Esophagus squamous epithelium (tissue), 5 donors: ENCODE data around the gene CACNB2. TPM values are rescaled to one million over a fixed set of nuclear protein-coding genes. Genes with fewer than 3 reads are reported as not detected.
A peak's percentile ranks its signal among the peaks of the same experiment; 100 is the strongest.

Experiments
- DNase-seq: peaks from one replicate; lab custom pipeline; 2025; lab: John Stamatoyannopoulos, UW
- H3K27ac ChIP-seq, 4 donors: fragments of 200-600 bp; sonication (generic); one replicate each; pipeline ENCODE4 v1.5.1; 2016 to 2019; ENCODE audit warnings: mild to moderate bottlenecking in 1 of 4
- H3K27me3 ChIP-seq, 4 donors: fragments of 200-600 bp; sonication (generic); 1 replicate in 3 of 4; 2 replicates in 1 of 4; pipeline versions ENCODE4 v1.5.1 to v1.6.0; 2017 to 2021; ENCODE audit warnings: antibody characterized with exemption in 1 of 4
- H3K36me3 ChIP-seq, 3 donors: fragments of 200-600 bp; sonication (generic); one replicate each; pipeline ENCODE4 v1.5.1; 2016 to 2019
- H3K4me1 ChIP-seq, 3 donors: fragments of 200-600 bp; sonication (generic); one replicate each; pipeline ENCODE4 v1.5.1; 2017 to 2019
- H3K4me3 ChIP-seq, 4 donors: fragments of 200-600 bp; sonication (generic); 1 replicate in 3 of 4; 2 replicates in 1 of 4; pipeline ENCODE4 v1.5.1; 2016 to 2019; ENCODE audit warnings: mild to moderate bottlenecking in 2 of 4, moderate library complexity in 1 of 4
- H3K9me3 ChIP-seq, 3 donors: fragments of 200-600 bp; sonication (generic); one replicate each; pipeline ENCODE4 v1.5.1; 2016 to 2019
- POLR2A ChIP-seq, 4 donors: fragments of 450-650 bp; IDR thresholded peaks; one replicate each; pipeline ENCODE4 v1.6.1; 2017; ENCODE audit warnings: antibody characterized with exemption in 4 of 4, mild to moderate bottlenecking in 4 of 4, moderate library complexity in 3 of 4
- WGBS, 2 donors: methylation state at CpG; one replicate each; pipeline ENCODE4 v1.1.5; 2018; 5-methylcytosine and 5-hydroxymethylcytosine counted together
- intact Hi-C: fragments of 100-400 bp; cut with DNase I; formaldehyde crosslinking; loops from one replicate; pipeline ENCODE4 v1.15.0; 2022
- total RNA-seq, 4 donors: library from RNA; depleted of rRNA; stranded (reverse); fragments of >200 nt; gene quantifications; one replicate each; pipeline ENCODE4 v1.1.0, GENCODE V29; 2016
- TF ChIP-seq, protein P1 (sequence below), 6 experiments: fragments of 450-650 bp in 4 of 6; fragments of 200-600 bp in 2 of 6; sonication (generic) in 2 of 6; IDR thresholded peaks; one replicate each; pipeline ENCODE4 v1.5.1; 2016 to 2019; ENCODE audit warnings: antibody characterized with exemption in 6 of 6, mild to moderate bottlenecking in 4 of 6, moderate library complexity in 4 of 6
- donor health status: DM: yes; HTN: yes; CAD: no.

Gene CACNB2
- total RNA-seq, 4 donors from 2014 or later: 0.91 to 37.0 (median 5.7) TPM

- H3K9me3 ChIP-seq: no peaks in the 10 kb centered on the region
- TF ChIP-seq POLR2A (IDR thresholded peaks at IDR 0.05): no peak
- TF ChIP-seq, protein P1, sequence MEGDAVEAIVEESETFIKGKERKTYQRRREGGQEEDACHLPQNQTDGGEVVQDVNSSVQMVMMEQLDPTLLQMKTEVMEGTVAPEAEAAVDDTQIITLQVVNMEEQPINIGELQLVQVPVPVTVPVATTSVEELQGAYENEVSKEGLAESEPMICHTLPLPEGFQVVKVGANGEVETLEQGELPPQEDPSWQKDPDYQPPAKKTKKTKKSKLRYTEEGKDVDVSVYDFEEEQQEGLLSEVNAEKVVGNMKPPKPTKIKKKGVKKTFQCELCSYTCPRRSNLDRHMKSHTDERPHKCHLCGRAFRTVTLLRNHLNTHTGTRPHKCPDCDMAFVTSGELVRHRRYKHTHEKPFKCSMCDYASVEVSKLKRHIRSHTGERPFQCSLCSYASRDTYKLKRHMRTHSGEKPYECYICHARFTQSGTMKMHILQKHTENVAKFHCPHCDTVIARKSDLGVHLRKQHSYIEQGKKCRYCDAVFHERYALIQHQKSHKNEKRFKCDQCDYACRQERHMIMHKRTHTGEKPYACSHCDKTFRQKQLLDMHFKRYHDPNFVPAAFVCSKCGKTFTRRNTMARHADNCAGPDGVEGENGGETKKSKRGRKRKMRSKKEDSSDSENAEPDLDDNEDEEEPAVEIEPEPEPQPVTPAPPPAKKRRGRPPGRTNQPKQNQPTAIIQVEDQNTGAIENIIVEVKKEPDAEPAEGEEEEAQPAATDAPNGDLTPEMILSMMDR (IDR thresholded peaks at IDR 0.05): no peak
- peaks cover 0 to 7% (median 5%) of the 10 kb centered on the region in 3 donors for H3K4me1 ChIP-seq
- H3K27me3 ChIP-seq: peaks cover 0 to 8% (median 0%) of the 10 kb centered on the region in 4 donors
- H3K4me3 ChIP-seq: no peak overlapping the region
- intact Hi-C loops: no loop called here
- 71 to 75% methylated on average over 4 of the region's 4 CpGs for WGBS, 2 donors
- H3K27ac ChIP-seq: no peak overlapping the region
- no peak for DNase-seq
- H3K36me3 ChIP-seq: no peaks in the 10 kb centered on the region
These were observed 5.3 kb upstream of the CACNB2 start for GRCh38 chr10:18134921-18135320.

DNA sequence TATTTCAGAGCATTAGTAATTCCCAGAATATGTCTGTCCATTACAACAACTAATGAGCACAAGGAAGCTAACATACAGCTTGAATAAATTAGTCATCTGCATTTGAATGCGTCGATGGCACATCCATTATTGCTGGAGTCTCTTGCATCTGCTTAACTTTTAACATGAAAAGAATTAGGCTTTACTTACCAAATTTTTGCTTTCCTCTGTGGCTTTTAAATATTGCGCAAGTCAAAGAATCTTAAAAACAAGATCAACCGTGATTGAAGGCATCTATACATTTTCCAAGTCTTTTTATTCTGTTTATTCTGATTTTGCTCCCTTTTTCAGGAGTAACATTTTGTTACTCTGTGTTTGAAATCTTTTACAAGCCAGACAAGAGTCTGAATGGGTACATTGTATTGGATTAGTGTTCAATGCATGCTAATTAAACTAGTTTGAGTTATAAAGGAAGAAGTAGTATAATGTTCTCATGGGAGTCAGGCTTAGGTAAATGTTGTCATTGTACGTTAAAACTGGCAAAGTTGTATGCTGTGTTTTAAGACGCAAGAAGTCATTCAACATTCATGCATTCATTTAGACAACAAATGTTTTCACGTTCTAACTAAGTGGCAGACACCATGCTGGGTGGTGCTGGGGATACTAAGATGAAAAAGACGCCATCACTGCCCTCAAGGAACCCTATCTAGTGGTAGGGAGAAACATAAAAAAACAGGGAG, 4.0 kb upstream of the CACNB2 start:
- Histone ChIP-seq H3K36me3 (no peaks in the 10 kb centered on the region), H3K27ac (no peak overlapping the region), H3K4me3 (no peak overlapping the region), H3K9me3 (no peaks in the 10 kb centered on the region), H3K27me3 (peaks cover 0 to 21% (median 3%) of the 10 kb centered on the region in 4 donors), H3K4me1 (peaks cover 7 to 20% (median 8%) of the 10 kb centered on the region in 3 donors)
- TF ChIP-seq POLR2A (IDR thresholded peaks at IDR 0.05): no peak
- TF ChIP-seq, protein P1 (IDR thresholded peaks at IDR 0.05): no peak
- intact Hi-C loops: no loop called here
- no peak for DNase-seq
- 61 to 68% methylated on average over 8 of the region's 8 CpGs for WGBS, 2 donors

GRCh38 chr10:18137111-18137510, 3.1 kb upstream of the CACNB2 start:
- intact Hi-C loops: no loop called here
- 45 to 89% methylated on average over 1 of the region's 1 CpG for whole genome bisulfite sequencing, 2 donors
- H3K4me1 ChIP-seq: peaks cover 7 to 21% (median 8%) of the 10 kb centered on the region in 3 donors
- H3K36me3 ChIP-seq: no peaks in the 10 kb centered on the region
- H3K27me3 ChIP-seq: peaks cover 0 to 29% (median 3%) of the 10 kb centered on the region in 4 donors
- TF ChIP-seq, protein P1 (IDR thresholded peaks at IDR 0.05): no peak
- no peak for TF ChIP-seq POLR2A (IDR thresholded peaks at IDR 0.05)
- H3K4me3 ChIP-seq: no peak overlapping the region
- DNase-seq: no peak
- no peaks in the 10 kb centered on the region for H3K9me3 ChIP-seq
- no peak overlapping the region for H3K27ac ChIP-seq

DNA sequence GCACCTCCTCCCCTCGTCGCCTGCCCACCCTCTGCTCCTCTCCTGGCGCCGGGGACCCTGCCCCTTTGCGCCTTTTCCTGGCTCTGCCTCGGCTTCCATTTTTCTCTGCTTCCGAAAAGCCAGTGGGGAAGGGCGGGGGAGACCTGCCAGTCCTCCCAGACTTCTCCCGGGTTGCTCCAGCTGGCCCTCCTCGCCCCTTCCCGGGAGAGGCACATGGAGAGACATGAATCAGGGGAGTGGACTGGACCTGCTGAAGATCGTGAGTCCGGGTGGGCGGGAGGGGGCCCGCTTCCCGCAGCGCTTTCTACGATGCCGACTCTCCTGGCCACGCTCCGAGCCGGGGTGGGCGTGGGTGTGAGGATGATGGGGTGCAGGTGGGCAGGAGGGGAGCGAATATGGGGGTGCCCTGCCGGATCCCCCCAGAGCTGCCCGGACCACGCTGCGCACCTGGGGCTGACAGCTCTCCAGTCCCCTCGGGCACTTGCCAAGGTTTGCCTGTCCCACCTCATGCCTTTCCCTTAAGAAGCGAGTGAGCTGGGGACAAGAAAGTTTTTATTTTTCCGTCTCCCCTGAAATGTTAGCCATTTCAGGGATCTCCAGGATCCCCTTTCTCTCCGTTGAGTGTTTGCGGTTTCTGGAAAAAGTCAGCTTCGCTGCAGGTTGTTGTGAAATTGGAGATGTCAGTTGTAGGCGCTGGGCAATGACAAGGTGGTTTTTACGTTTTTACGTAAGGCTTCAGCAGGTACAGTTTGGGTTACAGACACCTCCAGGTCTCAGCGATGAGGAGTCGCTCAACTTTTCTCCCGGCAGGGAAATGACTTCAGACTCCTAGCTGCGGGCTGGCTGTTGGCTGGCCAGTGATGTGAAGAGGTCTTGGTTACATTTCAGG, 977 bp downstream of the CACNB2 start:
- intact Hi-C loops: no loop called here
- WGBS, 2 donors: 12 to 15% methylated on average over 19 to 24 of the region's 41 CpGs
- Histone ChIP-seq H3K27ac (peak overlapping the region; percentile 74 to 91 (median 88)), H3K9me3 (no peaks in the 10 kb centered on the region), H3K36me3 (no peaks in the 10 kb centered on the region), H3K4me1 (peaks cover 7 to 21% (median 8%) of the 10 kb centered on the region in 3 donors), H3K27me3 (peaks cover 0 to 33% (median 3%) of the 10 kb centered on the region in 4 donors), H3K4me3 (peak overlapping the region; percentile 40 to 77 (median 60))
- DNase-seq: no peak
- TF ChIP-seq, protein P1 (IDR thresholded peaks at IDR 0.05): no peak
- no peak for TF ChIP-seq POLR2A (IDR thresholded peaks at IDR 0.05)
